Spleen (tissue), 11 donors: ENCODE results near the gene DOCK4. TPM values are rescaled to one million over a fixed set of nuclear protein-coding genes. Genes with fewer than 3 reads are reported as not detected.

Experiments used
- DNase-seq: peaks from one replicate; pipeline ENCODE4 v3.0.0-alpha.2; 2020
- H3K27ac ChIP-seq, 8 donors: fragments of 200-600 bp; sonication (generic) in 7 of 8; 1 replicate in 4 of 8; 2 replicates in 4 of 8; pipeline versions ENCODE4 v1.5.0 to v1.8.0; 2016 to 2021; ENCODE audit warnings: inconsistent platforms in 4 of 8, mild to moderate bottlenecking in 4 of 8, moderate library complexity in 1 of 8
- H3K27me3 ChIP-seq, 7 donors: fragments of 200-600 bp; sonication (generic) in 6 of 7; replicated peaks in 1 of 7; 1 replicate in 4 of 7; 2 replicates in 3 of 7; pipeline versions ENCODE4 v1.5.0 to v1.8.0; 2016 to 2021; ENCODE audit warnings: inconsistent platforms in 3 of 7, mild to moderate bottlenecking in 1 of 7
- H3K36me3 ChIP-seq, 6 donors: fragments of 200-600 bp; sonication (generic) in 5 of 6; 1 replicate in 4 of 6; 2 replicates in 2 of 6; pipeline versions ENCODE4 v1.5.0 to v1.8.0; 2016 to 2021; ENCODE audit warnings: inconsistent platforms in 2 of 6
- H3K4me1 ChIP-seq, 6 donors: fragments of 200-600 bp; sonication (generic) in 5 of 6; 1 replicate in 3 of 6; 2 replicates in 3 of 6; pipeline versions ENCODE4 v1.5.0 to v1.8.0; 2016 to 2021; ENCODE audit warnings: inconsistent platforms in 3 of 6
- H3K4me3 ChIP-seq, 8 donors: fragments of 200-600 bp; sonication (generic) in 7 of 8; 1 replicate in 4 of 8; 2 replicates in 4 of 8; pipeline versions ENCODE4 v1.5.0 to v1.8.0; 2016 to 2021; ENCODE audit warnings: inconsistent platforms in 4 of 8, mild to moderate bottlenecking in 4 of 8, moderate library complexity in 2 of 8
- H3K9me3 ChIP-seq, 8 donors: fragments of 200-600 bp; sonication (generic) in 7 of 8; 1 replicate in 4 of 8; 2 replicates in 4 of 8; pipeline versions ENCODE4 v1.5.0 to v1.8.0; 2016 to 2021; ENCODE audit warnings: inconsistent platforms in 4 of 8
- POLR2A ChIP-seq, 3 donors: fragments of 450-650 bp; IDR thresholded peaks; one replicate each; pipeline ENCODE4 v1.5.1; 2017; ENCODE audit warnings: antibody characterized with exemption in 3 of 3, mild to moderate bottlenecking in 1 of 3
- POLR2AphosphoS5 ChIP-seq, 3 donors: sonication (generic); formaldehyde crosslinking; IDR thresholded peaks; one replicate each; pipeline ENCODE4 v1.5.1; 2017; ENCODE audit warnings: antibody characterized with exemption in 3 of 3
- WGBS, 5 donors: extraction: QIAGEN DNeasy Blood & Tissue Kit in 3 of 5; methylation state at CpG; one replicate each; pipeline versions ENCODE4 v1.1.5 to v1.1.7; 2013 to 2018; 5-methylcytosine and 5-hydroxymethylcytosine counted together
- intact Hi-C: fragments of 100-400 bp; cut with DNase I; formaldehyde crosslinking; loops from one replicate; pipeline ENCODE4 v1.15.0; 2023; ENCODE audit warnings: low total_unique reads
- polyA plus RNA-seq, 3 donors: library from polyadenylated mRNA; stranded (reverse); fragments of 200-250 nt; gene quantifications; one replicate each; pipeline ENCODE4 v1.2.1, GENCODE V29; 2013
- total RNA-seq, 7 donors: library from RNA; depleted of rRNA in 3 of 7; stranded (reverse); fragments of >200 nt in 3 of 7; fragmentation: NEBNext Ultra II Directional in 4 of 7; extraction: Animal tissue kit (Norgen Biotek cat#: 25700) in 4 of 7; gene quantifications; one replicate each; pipeline versions ENCODE4 v1.1.0 to v1.2.1, GENCODE V29; 2016 to 2021
- TF ChIP-seq, protein P1 (sequence below), 11 experiments: fragments of 200-600 bp in 7 of 11; fragments of 450-650 bp in 4 of 11; sonication (generic) in 4 of 11; IDR thresholded peaks in 8 of 11; conservative IDR thresholded peaks in 3 of 11; 1 replicate in 7 of 11; 2 replicates in 4 of 11; pipeline versions ENCODE4 v1.4.0 to v1.8.0; 2016 to 2021; ENCODE audit warnings: antibody characterized with exemption in 11 of 11, inconsistent platforms in 4 of 11, mild to moderate bottlenecking in 1 of 11
- donor health status: healthy with polysubstance abuse.
- donor health status: DM: no; HTN: no; CAD: no; lungs with moderate emphysema.
- donor health status: DM: no; HTN: no; CAD: no.
- donor health status: Bipolar disorder and iron deficiency.
- donor health status: healthy.
- donor health status: DM: no; HTN: no; CAD: no.
- donor health status: DM: yes; HTN: yes; CAD: no.

The DOCK4 gene
- total and polyA plus RNA-seq, 10 donors: 1.4 to 26.9 (median 14.2) TPM

- Histone ChIP-seq H3K4me3 (no peak overlapping the region), H3K36me3 (no peaks in the 10 kb centered on the region), H3K4me1 (no peaks in the 10 kb centered on the region), H3K27ac (no peak overlapping the region), H3K9me3 (peaks cover 0 to 4% (median 0%) of the 10 kb centered on the region in 8 donors), H3K27me3 (no peaks in the 10 kb centered on the region)
- 88 to 96% (median 89%) methylated on average over 3 of the region's 3 CpGs for WGBS, 5 donors
- TF ChIP-seq, protein P1, sequence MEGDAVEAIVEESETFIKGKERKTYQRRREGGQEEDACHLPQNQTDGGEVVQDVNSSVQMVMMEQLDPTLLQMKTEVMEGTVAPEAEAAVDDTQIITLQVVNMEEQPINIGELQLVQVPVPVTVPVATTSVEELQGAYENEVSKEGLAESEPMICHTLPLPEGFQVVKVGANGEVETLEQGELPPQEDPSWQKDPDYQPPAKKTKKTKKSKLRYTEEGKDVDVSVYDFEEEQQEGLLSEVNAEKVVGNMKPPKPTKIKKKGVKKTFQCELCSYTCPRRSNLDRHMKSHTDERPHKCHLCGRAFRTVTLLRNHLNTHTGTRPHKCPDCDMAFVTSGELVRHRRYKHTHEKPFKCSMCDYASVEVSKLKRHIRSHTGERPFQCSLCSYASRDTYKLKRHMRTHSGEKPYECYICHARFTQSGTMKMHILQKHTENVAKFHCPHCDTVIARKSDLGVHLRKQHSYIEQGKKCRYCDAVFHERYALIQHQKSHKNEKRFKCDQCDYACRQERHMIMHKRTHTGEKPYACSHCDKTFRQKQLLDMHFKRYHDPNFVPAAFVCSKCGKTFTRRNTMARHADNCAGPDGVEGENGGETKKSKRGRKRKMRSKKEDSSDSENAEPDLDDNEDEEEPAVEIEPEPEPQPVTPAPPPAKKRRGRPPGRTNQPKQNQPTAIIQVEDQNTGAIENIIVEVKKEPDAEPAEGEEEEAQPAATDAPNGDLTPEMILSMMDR (IDR thresholded peaks at IDR 0.05 in 8 of 11, conservative IDR thresholded peaks at IDR 0.05 in 3 of 11): no peak
- TF ChIP-seq POLR2AphosphoS5 (IDR thresholded peaks at IDR 0.05) (no peak), POLR2A (IDR thresholded peaks at IDR 0.05) (no peak)
- no peak for DNase-seq
- intact Hi-C loops: no loop called here
Observed at GRCh38 chr7:112137141-112138101, 68.8 kb downstream of the DOCK4 start.

- Histone ChIP-seq H3K27ac (peak overlapping the region in 2 of 8 donors; percentile 9 to 20), H3K4me3 (no peak overlapping the region), H3K27me3 (no peaks in the 10 kb centered on the region), H3K4me1 (no peaks in the 10 kb centered on the region), H3K9me3 (peaks cover 0 to 4% (median 0%) of the 10 kb centered on the region in 8 donors), H3K36me3 (no peaks in the 10 kb centered on the region)
- WGBS, 5 donors: 83 to 94% (median 87%) methylated on average over 4 of the region's 4 CpGs
- intact Hi-C loops: no loop called here
- no peak for DNase-seq
- TF ChIP-seq, protein P1 (IDR thresholded peaks at IDR 0.05 in 8 of 11, conservative IDR thresholded peaks at IDR 0.05 in 3 of 11): no peak
- TF ChIP-seq POLR2A (IDR thresholded peaks at IDR 0.05) (no peak), POLR2AphosphoS5 (IDR thresholded peaks at IDR 0.05) (no peak)
Observed at GRCh38 chr7:112136271-112137008, 69.8 kb downstream of the DOCK4 start.

DNA sequence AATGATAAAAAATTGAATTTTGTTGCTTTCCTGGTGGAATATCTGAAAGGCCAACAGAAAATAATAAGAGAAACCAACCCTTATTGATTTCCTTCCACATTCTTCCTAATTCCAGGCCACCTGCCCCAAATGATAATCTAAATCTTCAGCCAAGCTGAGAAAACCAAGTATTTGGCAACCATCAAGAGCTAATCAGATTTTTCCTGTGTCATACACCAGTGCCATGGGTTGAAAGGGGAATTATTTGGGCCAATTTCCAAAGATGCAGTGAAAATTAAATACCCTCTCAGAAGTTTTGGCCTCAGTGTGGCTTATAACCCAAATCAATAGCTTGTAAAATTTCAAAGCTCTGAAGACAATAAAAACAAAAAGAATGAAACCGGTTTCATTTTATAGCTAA lies 70.4 kb downstream of the DOCK4 start:
- Histone ChIP-seq H3K9me3 (peaks cover 0 to 4% (median 0%) of the 10 kb centered on the region in 8 donors), H3K4me1 (no peaks in the 10 kb centered on the region), H3K27me3 (no peaks in the 10 kb centered on the region), H3K27ac (peak overlapping the region in 2 of 8 donors; percentile 9 to 20), H3K4me3 (no peak overlapping the region), H3K36me3 (no peaks in the 10 kb centered on the region)
- TF ChIP-seq POLR2AphosphoS5 (IDR thresholded peaks at IDR 0.05) (no peak), POLR2A (IDR thresholded peaks at IDR 0.05) (no peak)
- TF ChIP-seq, protein P1 (IDR thresholded peaks at IDR 0.05 in 8 of 11, conservative IDR thresholded peaks at IDR 0.05 in 3 of 11): no peak
- 83 to 94% (median 89%) methylated on average over 1 of the region's 1 CpG for WGBS, 5 donors
- no peak for DNase-seq
- intact Hi-C loops: no loop called here
